CD4-positive, alpha-beta T cell treated with Interleukin-4 for 1 hour (primary cell): Measurements from ENCODE around the gene PDZRN4.
"Not testable (repeated sequence)": the region's sequence is repeated elsewhere in the genome, so short reads cannot be mapped to it uniquely, and the experiment has no call there.

Experiments
- DNase-seq, 2 donors: peaks; one replicate each; pipeline ENCODE4 v3.0.0-alpha.2; 2020 to 2022

PDZRN4 gene

GRCh38 chr12:41188058-41188840 is at the start of gene PDZRN4:
Gene PDZRN4, plus strand, starts transcription at chr12:41188320.
- no peak for DNase-seq

- no peak for DNase-seq
Observed at GRCh38 chr12:41140117-41140516, 48.0 kb upstream of the PDZRN4 start.

GRCh38 chr12:41141104-41141503 is 47.0 kb upstream of the PDZRN4 start:
- no peak for DNase-seq

GRCh38 chr12:41142376-41142775 is 45.7 kb upstream of the PDZRN4 start:
- DNase-seq = no peak

GRCh38 chr12:41151793-41152192 is 36.3 kb upstream of the PDZRN4 start:
- no peak for DNase-seq

GRCh38 chr12:41162461-41162860 is 25.7 kb upstream of the PDZRN4 start:
- DNase-seq = no peak

- no peak for DNase-seq
Observed at GRCh38 chr12:41167701-41168100, 20.4 kb upstream of the PDZRN4 start.

- no peak for DNase-seq
Observed at GRCh38 chr12:41174602-41175001, 13.5 kb upstream of the PDZRN4 start.

- DNase-seq = not testable (repeated sequence)
Observed at GRCh38 chr12:41179507-41179906, 8.6 kb upstream of the PDZRN4 start.

GRCh38 chr12:41184864-41185263 is 3.3 kb upstream of the PDZRN4 start:
- DNase-seq = no peak

- no peak for DNase-seq
Observed at GRCh38 chr12:41186026-41186425, 2.1 kb upstream of the PDZRN4 start.

- no peak for DNase-seq
Observed at GRCh38 chr12:41188841-41189394, 798 bp downstream of the PDZRN4 start.

GRCh38 chr12:41189395-41190251 is 1.5 kb downstream of the PDZRN4 start:
- DNase-seq = no peak

GRCh38 chr12:41190338-41190737 is 2.2 kb downstream of the PDZRN4 start:
- no peak for DNase-seq

- DNase-seq = not testable (repeated sequence)
Observed at GRCh38 chr12:41191549-41191948, 3.4 kb downstream of the PDZRN4 start.

GRCh38 chr12:41193311-41193710 is 5.2 kb downstream of the PDZRN4 start:
- no peak for DNase-seq

- no peak for DNase-seq
Observed at GRCh38 chr12:41202051-41202450, 13.9 kb downstream of the PDZRN4 start.

- DNase-seq = no peak
Observed at GRCh38 chr12:41205070-41205709, 17.1 kb downstream of the PDZRN4 start.

- no peak for DNase-seq
Observed at GRCh38 chr12:41206298-41206697, 18.2 kb downstream of the PDZRN4 start.

GRCh38 chr12:41211448-41211847 is 23.3 kb downstream of the PDZRN4 start:
- DNase-seq = no peak

GRCh38 chr12:41212625-41213024 is 24.5 kb downstream of the PDZRN4 start:
- no peak for DNase-seq

- DNase-seq = no peak
Observed at GRCh38 chr12:41213107-41213506, 25.0 kb downstream of the PDZRN4 start.

- no peak for DNase-seq
Observed at GRCh38 chr12:41213648-41214047, 25.5 kb downstream of the PDZRN4 start.
